Activated T-cell treated with anti-CD3 and anti-CD28 coated beads, Interleukin-2, amount 50 U/mL, for 72 hours (primary cell): Measurements from ENCODE around the gene SLC37A3. TPM values are rescaled to one million over a fixed set of nuclear protein-coding genes. Genes with fewer than 3 reads are reported as not detected.

ENCODE experiments used
- ATAC-seq, 2 donors: fragments of 150-1000 bp; cut with Tn5 transposase; replicated peaks in 1 of 2; 2 replicates each; pipeline ENCODE4 v1.10.0; 2021; ENCODE audit warnings: moderate library complexity in 2 of 2, mild to moderate bottlenecking in 1 of 2
- DNase-seq, 2 donors: peaks; one replicate each; pipeline ENCODE4 v3.0.0; 2021 to 2022; ENCODE audit warnings: mixed read lengths in 1 of 2
- H3K27ac Mint-ChIP-seq: one replicate; pipeline ENCODE4 v1.8.0; 2022; ENCODE audit warnings: mild to moderate bottlenecking, moderate library complexity, mixed read lengths
- H3K27me3 Mint-ChIP-seq: one replicate; pipeline ENCODE4 v1.8.0; 2022; ENCODE audit warnings: low read depth, mixed read lengths
- H3K36me3 Mint-ChIP-seq, 2 donors: one replicate each; pipeline ENCODE4 v1.8.0; 2022; ENCODE audit warnings: mixed read lengths in 2 of 2, mild to moderate bottlenecking in 1 of 2; ENCODE audit not compliant: insufficient read depth in 2 of 2
- H3K4me1 Mint-ChIP-seq: one replicate; pipeline ENCODE4 v1.8.0; 2022; ENCODE audit warnings: low read depth, mixed read lengths
- H3K4me3 Mint-ChIP-seq, 2 donors: one replicate each; pipeline ENCODE4 v1.8.0; 2022; ENCODE audit warnings: mild to moderate bottlenecking in 2 of 2, mixed read lengths in 2 of 2, moderate library complexity in 2 of 2
- H3K9me3 Mint-ChIP-seq, 2 donors: one replicate each; pipeline ENCODE4 v1.8.0; 2022; ENCODE audit warnings: mixed read lengths in 2 of 2
- total RNA-seq, 2 donors: library from RNA; stranded (reverse); gene quantifications; one replicate each; pipeline ENCODE4 v1.2.3, GENCODE V29; 2022

SLC37A3 gene, protein sequence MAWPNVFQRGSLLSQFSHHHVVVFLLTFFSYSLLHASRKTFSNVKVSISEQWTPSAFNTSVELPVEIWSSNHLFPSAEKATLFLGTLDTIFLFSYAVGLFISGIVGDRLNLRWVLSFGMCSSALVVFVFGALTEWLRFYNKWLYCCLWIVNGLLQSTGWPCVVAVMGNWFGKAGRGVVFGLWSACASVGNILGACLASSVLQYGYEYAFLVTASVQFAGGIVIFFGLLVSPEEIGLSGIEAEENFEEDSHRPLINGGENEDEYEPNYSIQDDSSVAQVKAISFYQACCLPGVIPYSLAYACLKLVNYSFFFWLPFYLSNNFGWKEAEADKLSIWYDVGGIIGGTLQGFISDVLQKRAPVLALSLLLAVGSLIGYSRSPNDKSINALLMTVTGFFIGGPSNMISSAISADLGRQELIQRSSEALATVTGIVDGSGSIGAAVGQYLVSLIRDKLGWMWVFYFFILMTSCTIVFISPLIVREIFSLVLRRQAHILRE
- 10 to 100 TPM; 54.0 to 77.7 TPM for total RNA-seq

DNA sequence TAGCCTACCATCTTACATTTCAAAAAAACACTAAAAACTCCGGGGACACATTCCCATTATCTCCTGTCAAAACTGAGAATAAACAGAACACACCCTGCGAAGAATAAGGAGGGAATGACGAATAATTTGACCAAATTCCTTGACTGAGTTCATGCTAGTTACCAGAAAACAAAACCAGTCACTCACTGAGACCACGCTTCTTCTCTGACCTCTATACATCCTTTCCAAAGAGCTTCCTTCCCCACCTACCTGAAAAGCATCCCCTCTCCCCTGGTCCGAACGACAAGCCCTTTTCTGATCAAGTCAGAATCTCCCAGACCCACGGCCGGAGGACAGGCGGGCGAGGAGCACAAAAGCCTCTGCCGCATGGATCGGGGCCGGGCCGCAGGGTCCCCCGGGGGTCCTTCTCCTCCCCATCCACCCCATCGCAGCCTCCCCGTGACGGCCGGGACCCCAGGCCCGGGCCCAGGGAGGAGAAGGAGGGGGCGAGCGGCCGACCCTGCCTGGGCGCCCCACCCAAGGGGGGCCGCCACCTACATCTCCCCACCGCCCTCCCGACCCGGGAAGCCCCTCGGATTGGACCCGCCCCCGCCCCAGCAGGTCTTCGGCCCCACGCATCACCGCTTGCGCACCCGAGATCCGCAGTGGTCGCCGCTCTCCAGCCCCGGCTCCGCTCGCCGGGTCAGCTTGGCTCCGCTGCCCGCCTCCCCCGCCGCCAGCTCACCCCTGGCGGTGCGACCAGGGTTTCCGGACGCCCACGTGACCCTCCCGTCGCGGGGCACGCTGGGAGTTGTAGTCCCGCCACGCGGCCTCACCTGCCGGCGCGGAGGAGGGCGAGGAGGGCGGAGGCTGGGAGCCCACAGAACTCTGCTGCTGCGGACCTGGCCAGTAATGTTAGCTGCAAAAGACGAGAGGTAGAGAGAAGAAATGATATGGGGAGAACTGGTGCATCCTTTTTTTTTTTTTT lies at the start of gene SLC37A3:
Gene SLC37A3, minus strand, starts transcription at position 747 of the 967 bp plus-strand sequence. CDS start 16,004 bp downstream, outside the sequence.
- Mint-ChIP-seq H3K27ac (peak within 1 kb of the TSS; percentile 95), H3K4me1 (peaks cover 42% of the 10 kb centered on the region), H3K9me3 (no peaks in the 10 kb centered on the region), H3K27me3 (no peaks in the 10 kb centered on the region), H3K4me3 (peak within 1 kb of the TSS; percentile 86 to 95), H3K36me3 (peaks cover 3 to 10% of the 10 kb centered on the region in 2 donors)
- DNase-seq (peak; percentile 92 to 94), ATAC-seq (peak; percentile 92 to 93)

DNA sequence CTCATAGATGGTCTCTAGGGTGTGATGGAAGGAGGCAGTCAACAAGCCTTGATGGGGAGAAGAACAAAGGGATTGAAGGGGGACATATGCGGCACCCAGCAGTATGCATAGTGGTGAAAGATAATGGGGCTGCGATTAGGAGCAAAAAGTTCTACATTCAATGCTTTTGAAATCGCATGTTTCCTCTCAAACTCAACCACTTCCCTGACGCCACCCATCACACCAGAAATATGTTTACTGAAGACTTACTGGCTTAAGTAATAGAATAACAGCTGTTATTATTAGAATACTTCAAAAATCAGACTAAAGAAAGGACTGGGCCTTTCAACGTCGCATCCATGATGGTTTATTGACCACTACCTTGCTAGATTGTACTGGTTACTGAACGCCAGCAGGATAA lies 49.5 kb upstream of the SLC37A3 start:
- Mint-ChIP-seq H3K4me1 (peaks cover 39% of the 10 kb centered on the region), H3K4me3 (no peak overlapping the region), H3K27me3 (no peaks in the 10 kb centered on the region), H3K9me3 (no peaks in the 10 kb centered on the region), H3K36me3 (peaks cover 3 to 5% of the 10 kb centered on the region in 2 donors), H3K27ac (no peak overlapping the region)
- DNase-seq: no peak
- no peak for ATAC-seq

DNA sequence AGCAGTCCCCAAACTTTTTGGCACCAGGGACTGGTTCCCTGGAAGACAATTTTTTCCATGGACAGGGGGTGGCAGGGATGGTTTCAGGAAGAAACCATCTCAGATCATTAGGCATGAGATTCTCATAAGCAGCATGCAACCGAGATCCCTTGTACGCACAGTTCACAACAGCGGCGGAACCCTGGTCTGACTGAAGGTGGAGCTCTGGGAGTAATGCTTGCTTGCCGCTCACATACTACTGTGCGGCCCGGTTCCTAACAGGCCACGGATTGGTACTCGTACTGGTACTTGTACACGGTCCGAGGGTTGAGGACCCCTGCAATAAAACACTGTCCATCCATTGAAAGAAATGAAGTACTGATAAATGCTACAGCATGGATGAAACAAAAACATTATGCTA lies 48.1 kb upstream of the SLC37A3 start:
- Mint-ChIP-seq H3K36me3 (no peaks in the 10 kb centered on the region), H3K27me3 (no peaks in the 10 kb centered on the region), H3K9me3 (no peaks in the 10 kb centered on the region), H3K4me1 (peaks cover 34% of the 10 kb centered on the region), H3K27ac (no peak overlapping the region), H3K4me3 (no peak overlapping the region)
- DNase-seq (no peak), ATAC-seq (no peak)

DNA sequence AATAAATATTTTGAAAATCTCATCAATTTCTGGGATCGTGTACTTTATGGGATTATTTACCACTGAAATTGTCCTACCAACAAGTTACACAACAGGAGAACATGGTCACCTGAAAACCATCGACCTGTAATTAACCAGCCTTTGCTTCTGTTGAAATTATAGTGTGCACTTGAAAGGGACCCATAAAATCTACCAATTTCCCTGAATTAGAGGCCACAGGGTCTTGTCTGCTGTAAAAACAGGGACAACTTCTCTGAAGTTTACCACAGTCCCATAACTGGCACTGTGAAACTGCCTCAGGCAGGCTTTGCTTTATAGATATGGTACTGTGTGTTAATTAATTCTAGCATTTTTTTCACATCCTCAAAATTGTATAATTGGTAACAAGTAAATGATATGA lies 43.2 kb upstream of the SLC37A3 start:
- H3K4me3 Mint-ChIP-seq: no peak overlapping the region
- H3K36me3 Mint-ChIP-seq: peaks cover 0 to 2% of the 10 kb centered on the region in 2 donors
- H3K9me3 Mint-ChIP-seq: no peaks in the 10 kb centered on the region
- ATAC-seq: no peak
- H3K27ac Mint-ChIP-seq: no peak overlapping the region
- no peaks in the 10 kb centered on the region for H3K27me3 Mint-ChIP-seq
- peaks cover 17% of the 10 kb centered on the region for H3K4me1 Mint-ChIP-seq
- no peak for DNase-seq

DNA sequence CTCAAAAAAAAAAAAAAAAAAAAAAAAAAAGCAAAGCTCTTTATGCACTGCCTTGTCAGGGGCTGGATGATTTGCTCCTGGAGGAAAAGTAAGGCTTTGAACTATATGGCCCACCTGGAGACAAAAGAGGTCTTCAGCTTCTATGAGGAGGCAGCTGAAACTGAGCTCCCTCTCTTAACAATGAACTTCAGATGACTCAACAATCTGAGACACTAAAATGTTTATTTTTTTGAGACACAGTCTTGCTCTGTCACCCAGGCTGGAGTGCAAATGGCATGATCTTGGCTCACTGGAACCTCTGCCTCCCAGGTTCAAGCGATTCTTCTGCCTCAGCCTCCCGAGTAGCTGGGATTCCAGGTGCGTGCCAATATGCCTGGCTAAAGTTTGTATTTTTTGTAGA lies 42.3 kb upstream of the SLC37A3 start:
- H3K9me3 Mint-ChIP-seq: no peaks in the 10 kb centered on the region
- no peak for DNase-seq
- no peak overlapping the region for H3K4me3 Mint-ChIP-seq
- H3K36me3 Mint-ChIP-seq: peaks cover 0 to 2% of the 10 kb centered on the region in 2 donors
- peaks cover 17% of the 10 kb centered on the region for H3K4me1 Mint-ChIP-seq
- H3K27me3 Mint-ChIP-seq: no peaks in the 10 kb centered on the region
- H3K27ac Mint-ChIP-seq: no peak overlapping the region
- peak in 1 of 2 donors; percentile 32 for ATAC-seq

DNA sequence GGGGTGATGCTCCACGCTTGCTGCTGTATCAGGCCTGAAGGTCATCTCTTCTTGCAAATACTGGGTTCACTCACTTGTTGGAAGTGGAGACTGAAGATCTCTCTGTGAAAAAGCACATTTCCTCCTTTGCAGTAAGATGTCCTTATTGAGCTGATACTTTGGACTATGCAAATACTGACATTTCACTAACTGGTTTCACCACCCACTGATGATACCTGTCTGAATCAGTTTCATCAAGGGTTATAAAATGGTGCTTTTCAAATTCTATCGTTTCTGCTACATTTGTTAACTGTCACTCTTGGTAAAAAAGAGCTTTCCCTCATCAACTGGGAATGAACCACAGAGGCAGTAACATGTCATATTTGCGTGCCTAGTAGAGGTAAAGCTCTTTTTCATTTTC lies 41.0 kb upstream of the SLC37A3 start:
- peak; percentile 67 to 79 for ATAC-seq
- H3K36me3 Mint-ChIP-seq: peaks cover 0 to 2% of the 10 kb centered on the region in 2 donors
- peak overlapping the region; percentile 76 for H3K27ac Mint-ChIP-seq
- H3K4me3 Mint-ChIP-seq: peak overlapping the region; percentile 31 to 48
- no peaks in the 10 kb centered on the region for H3K9me3 Mint-ChIP-seq
- DNase-seq: no peak
- no peaks in the 10 kb centered on the region for H3K27me3 Mint-ChIP-seq
- H3K4me1 Mint-ChIP-seq: peaks cover 17% of the 10 kb centered on the region

DNA sequence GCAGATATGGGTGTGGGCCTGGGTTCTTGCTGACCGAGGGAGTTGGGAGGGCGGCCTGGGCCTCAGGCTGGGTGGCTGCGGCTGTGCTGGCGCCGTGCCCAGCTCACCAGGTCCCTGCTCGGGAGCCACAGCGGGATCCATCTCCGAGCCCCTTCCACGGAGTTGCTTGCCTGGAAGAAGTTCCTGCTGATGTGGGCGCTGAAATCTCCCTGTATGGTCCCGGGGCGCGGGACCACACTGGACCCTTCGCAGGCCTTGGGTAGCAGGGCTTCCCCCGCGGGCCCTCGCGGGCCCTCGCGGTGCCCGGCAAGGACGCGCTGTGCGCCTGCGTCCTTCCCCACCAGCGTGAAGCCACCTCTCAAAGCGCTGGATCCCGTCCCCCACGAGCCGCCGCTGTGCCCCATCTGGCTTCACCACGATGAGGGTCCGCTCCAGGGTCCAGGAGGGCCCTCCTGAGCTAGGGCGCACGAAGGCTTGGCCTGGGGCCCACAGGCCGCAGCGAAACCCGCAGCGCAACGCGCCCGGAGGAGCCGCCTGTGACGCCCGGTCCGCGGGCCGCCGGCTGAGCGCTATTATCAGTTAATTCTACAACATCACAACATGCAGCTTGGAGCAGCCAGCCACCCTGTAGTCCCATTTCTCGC lies 37.0 kb upstream of the SLC37A3 start:
- DNase-seq: no peak
- Mint-ChIP-seq H3K27me3 (no peaks in the 10 kb centered on the region), H3K4me3 (no peak overlapping the region), H3K9me3 (no peaks in the 10 kb centered on the region), H3K4me1 (peaks cover 12% of the 10 kb centered on the region), H3K36me3 (peaks cover 0 to 2% of the 10 kb centered on the region in 2 donors), H3K27ac (no peak overlapping the region)
- ATAC-seq: peak in 1 of 2 donors; percentile 16

DNA sequence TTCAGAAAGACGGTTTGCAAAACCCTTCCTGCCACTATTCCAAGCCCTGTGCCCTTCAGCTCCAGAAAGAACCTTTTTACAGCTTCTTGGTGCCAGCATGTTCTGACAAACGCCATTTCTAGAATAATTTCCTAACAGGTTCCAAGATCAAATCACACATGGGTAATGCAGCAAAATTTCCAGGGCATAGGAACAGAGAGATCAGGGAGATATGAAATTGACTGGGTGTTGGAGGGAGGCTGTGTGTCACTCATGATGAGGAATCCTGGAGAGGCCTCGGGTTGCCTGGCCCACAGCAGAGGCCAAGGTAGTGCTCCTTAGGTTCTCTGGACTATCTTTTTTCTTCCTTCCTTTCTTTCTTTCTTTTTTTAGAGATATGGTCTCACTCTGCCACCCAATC lies 35.1 kb upstream of the SLC37A3 start:
- Mint-ChIP-seq H3K9me3 (no peaks in the 10 kb centered on the region), H3K27me3 (no peaks in the 10 kb centered on the region), H3K4me3 (no peak overlapping the region), H3K27ac (no peak overlapping the region), H3K36me3 (no peaks in the 10 kb centered on the region), H3K4me1 (no peaks in the 10 kb centered on the region)
- no peak for DNase-seq
- ATAC-seq: no peak

DNA sequence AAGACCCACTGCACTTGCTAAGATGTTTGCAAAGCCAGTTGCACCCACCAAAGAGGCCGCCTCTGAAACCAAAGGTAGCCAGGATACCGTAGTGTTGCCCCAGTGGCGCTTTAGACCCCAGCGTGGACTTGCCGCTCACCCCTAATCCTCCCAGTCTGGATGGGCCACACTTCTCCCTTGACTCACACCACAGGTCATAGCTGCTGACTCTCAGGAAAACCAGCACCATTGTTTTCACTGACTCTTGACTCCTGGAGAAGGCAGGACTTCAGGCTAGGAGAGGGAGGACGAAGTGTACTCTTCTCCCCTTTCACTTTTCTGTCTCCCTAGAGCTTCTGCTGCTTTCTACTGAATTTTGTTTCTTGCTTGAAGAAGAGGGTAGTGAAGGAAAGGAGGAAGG lies 27.8 kb upstream of the SLC37A3 start:
- no peaks in the 10 kb centered on the region for H3K9me3 Mint-ChIP-seq
- H3K4me3 Mint-ChIP-seq: no peak overlapping the region
- no peak for ATAC-seq
- peaks cover 3 to 4% of the 10 kb centered on the region in 2 donors for H3K36me3 Mint-ChIP-seq
- no peaks in the 10 kb centered on the region for H3K4me1 Mint-ChIP-seq
- no peaks in the 10 kb centered on the region for H3K27me3 Mint-ChIP-seq
- DNase-seq: no peak
- no peak overlapping the region for H3K27ac Mint-ChIP-seq

DNA sequence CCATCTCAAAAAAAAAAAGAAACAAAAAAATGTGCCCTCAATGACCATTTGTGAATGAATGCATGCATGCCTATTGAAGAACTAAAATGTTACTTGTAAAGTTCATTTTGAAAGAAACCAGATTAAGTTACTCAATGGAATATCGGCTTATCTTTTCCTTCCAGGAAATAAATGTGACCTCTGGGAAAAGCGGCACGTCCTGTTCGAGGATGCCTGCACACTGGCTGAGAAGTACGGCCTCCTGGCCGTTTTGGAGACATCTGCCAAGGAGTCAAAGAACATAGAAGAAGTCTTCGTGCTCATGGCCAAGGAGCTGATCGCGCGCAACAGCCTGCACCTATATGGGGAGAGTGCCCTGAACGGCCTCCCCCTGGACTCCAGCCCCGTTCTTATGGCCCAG lies 27.4 kb upstream of the SLC37A3 start:
- no peaks in the 10 kb centered on the region for H3K9me3 Mint-ChIP-seq
- H3K4me3 Mint-ChIP-seq: no peak overlapping the region
- DNase-seq: no peak
- peaks cover 3 to 4% of the 10 kb centered on the region in 2 donors for H3K36me3 Mint-ChIP-seq
- no peaks in the 10 kb centered on the region for H3K27me3 Mint-ChIP-seq
- H3K27ac Mint-ChIP-seq: no peak overlapping the region
- no peak for ATAC-seq
- H3K4me1 Mint-ChIP-seq: no peaks in the 10 kb centered on the region

DNA sequence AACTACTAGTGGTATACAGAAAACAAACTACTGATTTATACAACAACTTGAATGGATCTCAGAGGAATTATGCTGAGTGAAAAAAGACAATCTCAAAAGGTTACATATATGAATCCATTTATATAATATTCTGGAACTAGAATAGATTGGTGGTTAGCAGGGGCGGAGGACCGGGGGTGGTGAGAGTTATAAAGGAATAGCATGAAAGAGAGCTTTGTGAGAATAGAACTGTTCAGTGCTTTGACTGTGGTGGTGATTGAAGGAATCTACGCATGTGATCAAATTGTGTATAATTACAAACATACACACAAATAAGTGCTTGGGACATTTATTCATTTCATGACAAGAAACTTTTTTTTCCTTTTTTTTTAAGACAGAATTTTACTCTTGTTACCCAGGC lies 25.2 kb upstream of the SLC37A3 start:
- Mint-ChIP-seq H3K36me3 (peaks cover 3 to 7% of the 10 kb centered on the region in 2 donors), H3K27me3 (no peaks in the 10 kb centered on the region), H3K4me1 (peaks cover 6% of the 10 kb centered on the region), H3K4me3 (no peak overlapping the region), H3K9me3 (no peaks in the 10 kb centered on the region), H3K27ac (no peak overlapping the region)
- ATAC-seq: no peak
- DNase-seq: no peak

DNA sequence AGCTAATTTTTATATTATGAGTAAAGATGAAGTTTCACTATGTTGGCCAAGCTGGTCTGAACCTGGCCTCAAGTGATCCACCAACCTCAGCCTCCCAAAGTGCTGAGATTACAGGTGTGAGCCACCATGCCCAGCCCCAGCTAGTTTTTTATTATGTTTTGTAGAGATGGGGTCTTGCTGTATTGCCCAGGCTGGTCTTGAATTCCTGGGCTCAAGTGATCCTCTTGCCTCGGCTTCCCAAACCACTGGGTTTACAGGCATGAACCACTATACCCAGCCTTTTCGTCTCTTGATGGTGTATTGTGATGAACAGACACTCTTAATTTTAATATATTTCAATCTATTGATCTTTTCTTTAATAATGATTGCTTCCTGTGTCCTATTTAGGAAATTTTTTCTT lies 23.2 kb upstream of the SLC37A3 start:
- H3K27me3 Mint-ChIP-seq: no peaks in the 10 kb centered on the region
- peaks cover 5 to 8% of the 10 kb centered on the region in 2 donors for H3K36me3 Mint-ChIP-seq
- H3K9me3 Mint-ChIP-seq: no peaks in the 10 kb centered on the region
- no peak overlapping the region for H3K4me3 Mint-ChIP-seq
- H3K27ac Mint-ChIP-seq: no peak overlapping the region
- ATAC-seq (no peak), DNase-seq (no peak)
- peaks cover 14% of the 10 kb centered on the region for H3K4me1 Mint-ChIP-seq
